Thoracic aorta (tissue), 2 donors: ENCODE data around the gene CABLES1. TPM values are rescaled to one million over a fixed set of nuclear protein-coding genes. Genes with fewer than 3 reads are reported as not detected.

ENCODE experiments used
- ATAC-seq: fragments of 150-250 bp; one replicate; pipeline ENCODE4 v1.8.0; 2017; ENCODE audit warnings: low read depth; ENCODE audit not compliant: insufficient number of reproducible peaks, low FRiP score
- DNase-seq: peaks from one replicate; pipeline ENCODE4 v3.0.0-alpha.2; 2020; ENCODE audit warnings: low spot score
- H3K27ac ChIP-seq, 2 donors: fragments of 200-600 bp; sonication (generic); 1 replicate in 1 of 2; 2 replicates in 1 of 2; pipeline ENCODE4 v1.5.1; 2016; ENCODE audit warnings: mild to moderate bottlenecking in 2 of 2, moderate library complexity in 2 of 2
- H3K27me3 ChIP-seq: fragments of 200-600 bp; sonication (generic); replicated peaks from 2 replicates; pipeline ENCODE4 v1.6.0; 2016; ENCODE audit warnings: mild to moderate bottlenecking; ENCODE audit not compliant: insufficient read depth
- H3K36me3 ChIP-seq: fragments of 200-600 bp; sonication (generic); one replicate; pipeline ENCODE4 v1.5.1; 2016
- H3K4me1 ChIP-seq, 2 donors: fragments of 200-600 bp; sonication (generic); 1 replicate in 1 of 2; 2 replicates in 1 of 2; pipeline versions ENCODE4 v1.5.1 to v1.6.0; 2016; ENCODE audit warnings: low read depth in 2 of 2, mild to moderate bottlenecking in 1 of 2; ENCODE audit not compliant: control insufficient read depth in 1 of 2
- H3K4me3 ChIP-seq: fragments of 200-600 bp; sonication (generic); 2 replicates; pipeline ENCODE4 v1.5.1; 2016; ENCODE audit warnings: mild to moderate bottlenecking
- H3K9me3 ChIP-seq: fragments of 200-600 bp; sonication (generic); 2 replicates; pipeline ENCODE4 v1.5.1; 2016
- CTCF ChIP-seq: fragments of 200-600 bp; sonication (generic); IDR thresholded peaks from one replicate; pipeline ENCODE4 v1.5.1; 2019; ENCODE audit warnings: antibody characterized with exemption
- total RNA-seq, 2 donors: library from RNA; depleted of rRNA; stranded (reverse); fragments of >200 nt; gene quantifications; one replicate each; pipeline versions ENCODE4 v1.1.0 to v1.2.3, GENCODE V29; 2016

Gene CABLES1
- total RNA-seq, 2 donors from 2014 or later = 25.7 to 28.7 TPM

DNA sequence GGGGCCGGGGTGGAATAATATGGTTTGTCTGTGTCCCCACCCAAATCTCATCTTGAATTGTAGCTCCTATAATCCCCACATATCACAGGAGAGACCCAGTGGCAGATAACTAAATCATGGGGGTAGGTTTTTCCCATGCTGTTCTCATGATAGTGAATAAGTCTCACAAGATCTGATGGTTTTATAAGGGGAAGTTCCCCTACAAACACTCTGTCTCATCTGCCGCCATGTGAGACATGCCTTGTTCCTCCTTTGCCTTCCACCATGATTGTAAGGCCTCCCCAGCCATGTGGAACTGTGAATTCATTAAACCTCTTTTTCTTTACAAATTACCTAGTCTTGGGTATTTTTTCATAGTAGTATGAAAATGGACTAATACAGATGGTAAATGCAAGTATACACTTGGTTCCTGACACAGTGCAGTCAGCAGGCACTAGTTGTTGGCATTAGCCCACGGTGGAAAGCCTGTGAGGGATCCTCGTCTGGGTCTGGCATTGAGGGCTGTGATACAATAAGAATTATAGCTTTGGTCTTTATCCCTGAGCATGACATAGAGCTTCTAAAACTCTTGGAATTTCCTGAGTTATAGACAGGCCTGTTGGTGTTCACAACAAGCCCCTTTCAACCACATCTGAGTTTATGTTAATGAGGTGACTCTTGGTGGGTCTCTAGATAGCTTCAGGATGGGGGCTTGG is 135.8 kb downstream of the CABLES1 start:
- Histone ChIP-seq H3K27ac (no peak overlapping the region), H3K27me3 (no peaks in the 10 kb centered on the region), H3K4me1 (peaks cover 14 to 20% of the 10 kb centered on the region in 2 donors), H3K36me3 (no peaks in the 10 kb centered on the region), H3K4me3 (no peak overlapping the region), H3K9me3 (peaks cover 6% of the 10 kb centered on the region)
- DNase-seq = no peak
- no peak for TF ChIP-seq CTCF
- no peak for ATAC-seq

GRCh38 chr18:23272498-23273232 is 137.4 kb downstream of the CABLES1 start:
- Histone ChIP-seq H3K9me3 (peaks cover 6% of the 10 kb centered on the region), H3K4me3 (no peak overlapping the region), H3K4me1 (peaks cover 15 to 30% of the 10 kb centered on the region in 2 donors), H3K27ac (no peak overlapping the region), H3K36me3 (no peaks in the 10 kb centered on the region), H3K27me3 (no peaks in the 10 kb centered on the region)
- ATAC-seq = no peak
- no peak for TF ChIP-seq CTCF
- DNase-seq = no peak

GRCh38 chr18:23273443-23273966 is 138.2 kb downstream of the CABLES1 start:
- ATAC-seq (no peak), DNase-seq (no peak)
- no peak for TF ChIP-seq CTCF
- Histone ChIP-seq H3K27me3 (no peaks in the 10 kb centered on the region), H3K9me3 (peaks cover 6% of the 10 kb centered on the region), H3K36me3 (no peaks in the 10 kb centered on the region), H3K4me3 (no peak overlapping the region), H3K27ac (no peak overlapping the region), H3K4me1 (peaks cover 15 to 30% of the 10 kb centered on the region in 2 donors)

GRCh38 chr18:23274638-23275482 is 139.6 kb downstream of the CABLES1 start:
- no peak for TF ChIP-seq CTCF
- Histone ChIP-seq H3K9me3 (peaks cover 2% of the 10 kb centered on the region), H3K4me1 (peaks cover 15 to 30% of the 10 kb centered on the region in 2 donors), H3K36me3 (no peaks in the 10 kb centered on the region), H3K4me3 (no peak overlapping the region), H3K27ac (peak overlapping the region in 1 of 2 donors; percentile 61), H3K27me3 (no peaks in the 10 kb centered on the region)
- ATAC-seq (peak; percentile 6), DNase-seq (no peak)

GRCh38 chr18:23276451-23276850 is 141.2 kb downstream of the CABLES1 start:
- TF ChIP-seq CTCF = peak; percentile 31
- ATAC-seq (peak; percentile 47), DNase-seq (no peak)
- no peak overlapping the region for H3K4me3 ChIP-seq
- peak overlapping the region; percentile 39 to 61 for H3K27ac ChIP-seq
- H3K36me3 ChIP-seq = no peaks in the 10 kb centered on the region
- peaks cover 15 to 30% of the 10 kb centered on the region in 2 donors for H3K4me1 ChIP-seq
- no peaks in the 10 kb centered on the region for H3K9me3 ChIP-seq
- H3K27me3 ChIP-seq = no peaks in the 10 kb centered on the region
